Hematopoietic multipotent progenitor cell treated with erythropoietin and hydrocortisone succinate and interleukin-3 and kit ligand, for 15 days (in vitro differentiated cells): ENCODE measurements around the gene SETD1B.

Source experiments
- DNase-seq: peaks from one replicate; pipeline ENCODE4 v3.0.0-alpha.2; 2015; ENCODE audit warnings: low spot score

SETD1B gene

DNA sequence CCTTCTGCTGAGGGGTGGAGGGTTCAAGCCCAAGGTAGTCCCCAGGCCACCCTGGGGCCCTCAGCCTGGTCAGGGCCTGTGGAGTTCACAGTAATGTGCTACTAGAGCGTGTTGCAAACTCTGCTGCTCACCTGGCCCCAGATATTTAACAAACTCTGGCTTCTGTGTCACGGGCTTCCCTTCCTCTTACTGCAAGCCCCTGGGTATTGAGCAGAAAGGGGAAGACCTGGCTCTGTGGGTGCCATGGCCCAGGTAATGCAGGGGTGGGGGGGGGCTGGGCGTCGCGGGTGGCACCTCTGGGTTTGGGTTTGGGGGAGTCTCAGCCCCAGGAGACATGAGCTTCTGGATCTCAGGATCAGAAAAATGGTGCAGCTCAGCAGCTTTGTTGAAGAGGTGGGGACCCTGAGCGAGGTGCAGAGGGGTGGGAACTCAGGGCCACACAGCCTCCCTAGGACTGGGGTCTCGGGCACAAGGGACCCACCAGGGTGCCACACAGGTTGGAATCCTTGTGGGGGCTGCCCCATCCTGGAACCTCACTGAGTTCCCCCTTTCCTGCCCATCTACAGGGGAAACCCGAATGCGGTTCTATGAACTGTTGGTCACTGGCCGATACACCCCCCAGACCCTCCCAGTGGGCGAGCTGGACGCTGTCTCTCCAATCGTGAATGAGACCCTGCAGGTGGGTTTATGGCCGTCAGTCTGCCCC lies 4.0 kb downstream of the SETD1B start:
- no peak for DNase-seq

- no peak for DNase-seq
These were observed 4.8 kb downstream of the SETD1B start for GRCh38 chr12:121808623-121809022.

- no peak for DNase-seq
These were observed 5.9 kb downstream of the SETD1B start for GRCh38 chr12:121809712-121810116.

DNA sequence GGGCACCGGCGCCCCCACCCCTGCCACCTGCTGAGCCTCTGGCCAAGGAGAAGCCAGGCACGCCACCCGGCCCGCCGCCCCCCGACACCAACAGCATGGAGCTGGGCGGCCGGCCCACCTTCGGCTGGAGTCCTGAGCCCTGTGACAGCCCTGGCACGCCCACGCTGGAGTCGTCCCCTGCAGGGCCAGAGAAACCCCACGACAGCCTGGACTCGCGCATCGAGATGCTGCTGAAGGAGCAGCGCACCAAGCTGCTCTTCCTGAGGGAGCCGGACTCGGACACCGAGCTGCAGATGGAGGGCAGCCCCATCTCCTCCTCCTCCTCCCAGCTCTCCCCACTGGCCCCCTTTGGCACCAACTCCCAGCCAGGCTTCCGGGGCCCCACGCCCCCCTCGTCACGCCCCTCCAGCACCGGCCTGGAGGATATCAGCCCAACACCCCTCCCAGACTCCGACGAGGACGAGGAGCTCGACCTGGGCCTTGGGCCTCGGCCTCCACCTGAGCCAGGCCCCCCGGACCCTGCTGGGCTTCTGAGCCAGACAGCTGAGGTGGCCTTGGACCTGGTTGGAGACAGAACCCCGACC lies 6.5 kb downstream of the SETD1B start:
- DNase-seq, result no peak

GRCh38 chr12:121810833-121811433 lies 7.1 kb downstream of the SETD1B start:
- no peak for DNase-seq

- peak; percentile 78 for DNase-seq
These were observed 7.9 kb downstream of the SETD1B start for GRCh38 chr12:121811434-121812319.

DNA sequence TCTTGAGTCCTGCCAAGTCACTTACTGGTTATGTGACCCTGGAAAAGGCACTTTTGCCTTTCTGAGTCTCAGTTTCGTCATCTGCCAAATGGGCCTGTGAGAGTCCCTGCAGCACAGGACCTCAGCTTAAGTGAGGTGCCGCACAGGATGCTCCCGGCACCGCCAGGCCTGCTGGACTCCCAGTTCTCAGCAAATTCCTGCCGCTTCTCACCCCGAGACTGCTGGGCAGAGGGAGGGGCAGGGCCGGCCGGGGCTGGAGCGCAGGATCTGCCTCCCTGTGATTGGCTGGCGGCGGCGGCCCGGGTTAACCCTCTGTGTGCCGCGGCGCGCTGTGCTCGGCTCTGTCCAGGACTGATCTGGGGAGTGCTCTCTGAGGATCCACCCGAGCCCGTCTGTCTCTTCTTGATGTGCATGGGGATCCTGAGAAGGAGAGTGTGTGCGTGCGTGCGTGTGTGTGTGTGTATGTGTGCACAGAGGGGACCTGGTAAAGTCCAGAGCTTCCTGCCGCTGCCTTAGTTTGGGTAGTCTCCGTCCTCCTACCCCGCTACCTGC lies 8.6 kb downstream of the SETD1B start:
- peak; percentile 77 for DNase-seq

GRCh38 chr12:121812921-121813896 lies 9.4 kb downstream of the SETD1B start:
- DNase-seq, result no peak

DNA sequence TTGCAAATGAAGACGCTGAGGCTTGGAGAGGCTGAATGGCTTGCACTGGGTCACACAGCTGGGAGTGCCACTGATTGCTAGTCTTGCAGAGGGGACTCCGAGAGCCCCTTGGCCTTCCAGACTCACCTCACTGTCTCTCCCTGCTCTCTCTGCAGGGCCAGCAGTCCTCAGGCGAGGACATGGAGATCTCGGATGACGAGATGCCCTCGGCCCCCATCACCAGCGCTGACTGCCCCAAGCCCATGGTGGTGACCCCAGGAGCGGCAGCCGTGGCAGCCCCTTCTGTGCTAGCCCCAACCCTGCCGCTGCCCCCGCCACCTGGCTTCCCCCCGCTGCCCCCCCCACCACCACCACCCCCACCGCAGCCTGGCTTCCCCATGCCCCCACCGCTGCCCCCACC lies 10.1 kb downstream of the SETD1B start:
- no peak for DNase-seq

DNA sequence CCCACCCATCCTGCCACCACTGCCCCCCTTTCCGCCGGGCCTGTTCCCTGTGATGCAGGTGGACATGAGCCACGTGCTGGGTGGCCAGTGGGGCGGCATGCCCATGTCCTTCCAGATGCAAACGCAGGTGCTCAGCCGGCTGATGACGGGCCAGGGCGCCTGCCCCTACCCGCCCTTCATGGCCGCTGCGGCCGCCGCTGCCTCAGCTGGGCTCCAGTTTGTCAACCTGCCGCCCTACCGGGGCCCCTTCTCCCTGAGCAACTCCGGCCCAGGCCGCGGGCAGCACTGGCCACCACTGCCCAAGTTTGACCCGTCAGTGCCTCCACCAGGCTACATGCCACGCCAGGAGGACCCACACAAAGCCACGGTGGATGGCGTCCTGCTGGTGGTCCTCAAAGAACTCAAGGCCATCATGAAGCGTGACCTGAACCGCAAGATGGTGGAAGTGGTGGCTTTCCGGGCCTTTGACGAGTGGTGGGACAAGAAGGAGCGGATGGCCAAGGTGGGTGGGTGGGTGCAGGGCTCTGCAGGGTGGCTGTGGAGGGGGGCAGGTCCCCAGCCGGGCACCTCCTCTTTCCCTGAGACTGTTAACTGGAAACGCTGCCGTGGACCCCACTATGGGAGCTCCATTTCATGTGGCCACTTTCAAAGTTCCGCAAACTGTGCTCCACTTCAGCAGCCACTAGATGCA lies 10.8 kb downstream of the SETD1B start:
- no peak for DNase-seq

DNA sequence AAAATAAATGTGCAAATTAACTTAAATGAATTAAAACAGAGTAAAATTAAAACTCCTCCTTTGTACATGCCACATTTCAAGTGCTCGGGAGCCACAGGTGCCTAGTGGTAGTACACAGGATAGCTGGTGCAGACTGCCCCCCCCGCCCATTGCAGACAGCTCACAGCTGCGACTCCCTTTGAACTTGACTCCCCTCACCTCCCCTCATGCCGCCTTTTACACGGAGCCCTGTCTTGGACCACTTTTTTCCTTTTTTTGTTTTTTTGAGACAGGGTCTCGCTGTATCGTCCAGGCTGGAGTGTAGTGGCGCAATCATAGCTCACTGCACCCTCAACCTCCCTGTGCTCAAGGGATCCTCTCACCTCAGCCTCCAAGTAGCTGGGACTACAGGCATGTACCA lies 11.5 kb downstream of the SETD1B start:
- no peak for DNase-seq

DNA sequence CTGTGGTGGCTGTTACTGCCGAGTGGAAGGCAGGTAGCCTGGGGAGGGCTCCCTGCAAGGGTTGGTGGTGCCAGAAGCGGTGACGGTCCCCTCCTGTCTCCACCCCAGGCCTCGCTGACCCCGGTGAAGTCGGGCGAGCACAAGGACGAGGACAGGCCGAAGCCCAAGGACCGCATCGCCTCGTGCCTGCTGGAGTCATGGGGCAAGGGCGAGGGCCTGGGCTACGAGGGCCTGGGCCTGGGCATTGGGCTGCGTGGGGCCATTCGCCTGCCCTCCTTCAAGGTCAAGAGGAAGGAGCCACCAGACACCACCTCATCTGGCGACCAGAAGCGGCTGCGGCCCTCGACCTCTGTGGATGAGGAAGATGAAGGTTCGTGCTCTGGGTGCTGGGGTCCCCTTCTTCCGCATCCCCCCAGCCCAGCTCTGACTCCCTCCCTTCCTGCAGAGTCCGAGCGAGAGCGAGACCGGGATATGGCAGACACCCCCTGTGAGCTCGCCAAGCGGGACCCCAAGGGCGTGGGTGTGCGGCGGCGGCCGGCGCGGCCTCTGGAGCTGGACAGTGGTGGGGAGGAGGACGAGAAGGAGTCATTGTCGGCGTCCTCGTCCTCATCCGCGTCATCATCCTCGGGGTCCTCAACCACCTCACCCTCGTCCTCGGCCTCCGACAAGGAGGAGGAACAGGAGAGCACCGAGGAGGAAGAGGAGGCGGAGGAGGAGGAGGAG lies 13.3 kb downstream of the SETD1B start:
- no peak for DNase-seq

- DNase-seq, result no peak
These were observed 13.8 kb downstream of the SETD1B start for GRCh38 chr12:121817648-121818043.

GRCh38 chr12:121819212-121819949 lies 15.6 kb downstream of the SETD1B start:
- DNase-seq, result no peak

GRCh38 chr12:121820056-121820455 lies 16.2 kb downstream of the SETD1B start:
- no peak for DNase-seq

DNA sequence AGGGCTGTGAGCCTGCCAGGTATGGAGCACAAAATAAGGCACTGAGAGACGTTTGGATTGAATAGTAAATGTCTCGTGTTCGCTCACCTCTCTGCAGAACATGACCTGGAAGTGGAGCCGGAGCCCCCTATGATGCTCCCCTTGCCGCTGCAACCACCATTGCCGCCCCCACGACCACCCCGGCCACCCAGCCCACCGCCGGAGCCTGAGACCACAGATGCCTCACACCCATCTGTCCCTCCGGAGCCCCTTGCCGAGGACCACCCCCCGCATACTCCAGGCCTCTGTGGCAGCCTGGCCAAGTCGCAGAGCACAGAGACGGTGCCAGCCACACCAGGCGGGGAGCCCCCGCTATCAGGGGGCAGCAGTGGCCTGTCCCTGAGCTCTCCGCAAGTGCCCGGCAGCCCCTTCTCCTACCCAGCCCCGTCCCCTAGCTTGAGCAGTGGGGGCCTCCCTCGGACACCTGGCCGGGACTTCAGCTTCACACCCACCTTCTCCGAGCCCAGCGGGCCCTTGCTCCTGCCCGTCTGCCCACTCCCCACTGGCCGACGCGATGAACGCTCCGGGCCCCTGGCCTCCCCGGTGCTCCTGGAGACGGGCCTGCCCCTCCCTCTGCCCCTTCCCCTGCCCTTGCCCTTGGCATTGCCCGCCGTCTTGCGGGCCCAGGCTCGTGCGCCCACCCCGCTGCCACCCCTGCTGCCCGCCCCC lies 18.7 kb downstream of the SETD1B start:
- DNase-seq, result no peak

GRCh38 chr12:121823101-121823726 lies 19.4 kb downstream of the SETD1B start:
- DNase-seq, result no peak

DNA sequence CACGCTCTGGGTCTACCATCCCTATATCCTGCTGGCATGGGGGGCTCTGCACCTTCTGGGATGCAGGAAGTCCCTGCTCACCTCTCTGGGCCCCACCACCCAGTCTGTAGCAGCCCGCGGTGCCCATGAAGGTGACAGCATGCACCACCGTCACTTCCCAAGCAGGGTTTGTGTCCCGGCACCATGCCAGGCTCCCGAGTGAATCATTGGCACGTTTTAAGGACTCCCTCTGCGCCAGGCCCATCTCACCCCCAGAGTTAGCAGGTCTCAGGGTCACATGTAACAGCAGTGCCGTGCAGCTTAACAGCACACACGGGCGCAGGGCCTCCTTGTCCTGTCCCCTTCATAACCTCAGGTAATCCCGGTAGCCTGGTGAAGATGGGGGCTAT lies 19.9 kb downstream of the SETD1B start:
- no peak for DNase-seq
